ENCODE data around the gene PDE4D. TPM values are rescaled to one million over a fixed set of nuclear protein-coding genes. Genes with fewer than 3 reads are reported as not detected.

Gene PDE4D
- total and polyA plus RNA-seq, 12 donors, result 1.2 to 18.9 (median 2.1) TPM

- intact Hi-C loops (cut with DNase I), result loop anchor here in 1 of 2 donors (10.0 kb wide), 1 partner anchor 851 kb away; no protein-coding TSS in a partner anchor
- 24 to 29% (median 28%) methylated on average over 8 of the region's 8 CpGs for WGBS, 4 donors
- Histone ChIP-seq H3K36me3 (replicated peaks in 1 of 2) (no peaks in the 10 kb centered on the region), H3K4me1 (replicated peaks in 1 of 2) (no peaks in the 10 kb centered on the region), H3K27me3 (no peaks in the 10 kb centered on the region), H3K4me3 (no peak overlapping the region), H3K27ac (no peak overlapping the region), H3K9me3 (replicated peaks in 1 of 3) (no peaks in the 10 kb centered on the region)
- TF ChIP-seq POLR2A (IDR thresholded peaks at IDR 0.05) (no peak), CTCF (IDR thresholded peaks at IDR 0.05) (peak in 5 of 6 experiments; percentile 15 to 53 (median 50))
- peak in 3 of 7 donors; percentile 14 to 45 (median 16) for DNase-seq
Measured at GRCh38 chr5:59813761-59814536, 79.6 kb downstream of the PDE4D start.

GRCh38 chr5:59810041-59810440 is 83.5 kb downstream of the PDE4D start:
- Histone ChIP-seq H3K27me3 (no peaks in the 10 kb centered on the region), H3K9me3 (replicated peaks in 1 of 3) (no peaks in the 10 kb centered on the region), H3K36me3 (replicated peaks in 1 of 2) (no peaks in the 10 kb centered on the region), H3K4me3 (no peak overlapping the region), H3K27ac (no peak overlapping the region), H3K4me1 (replicated peaks in 1 of 2) (no peaks in the 10 kb centered on the region)
- TF ChIP-seq POLR2A (IDR thresholded peaks at IDR 0.05) (no peak), CTCF (IDR thresholded peaks at IDR 0.05) (peak; percentile 64 to 94 (median 80))
- WGBS, 4 donors, result 3 to 5% (median 4%) methylated on average over 14 of the region's 14 CpGs
- intact Hi-C loops (cut with DNase I), result loop anchor here in 1 of 2 donors (10.0 kb wide), 1 partner anchor 855 kb away; no protein-coding TSS in a partner anchor
- DNase-seq, result peak; percentile 54 to 85 (median 72)

GRCh38 chr5:59807806-59808205 is 85.7 kb downstream of the PDE4D start:
- no peaks in the 10 kb centered on the region for H3K4me1 ChIP-seq (replicated peaks in 1 of 2)
- WGBS, 4 donors, result 71 to 82% (median 75%) methylated on average over 3 of the region's 3 CpGs
- H3K9me3 ChIP-seq (replicated peaks in 1 of 3), result no peaks in the 10 kb centered on the region
- H3K36me3 ChIP-seq (replicated peaks in 1 of 2), result no peaks in the 10 kb centered on the region
- TF ChIP-seq CTCF (IDR thresholded peaks at IDR 0.05) (no peak), POLR2A (IDR thresholded peaks at IDR 0.05) (no peak)
- no peak for DNase-seq
- H3K27ac ChIP-seq, result no peak overlapping the region
- no peaks in the 10 kb centered on the region for H3K27me3 ChIP-seq
- no peak overlapping the region for H3K4me3 ChIP-seq
- intact Hi-C loops (cut with DNase I), result loop anchor here in 1 of 2 donors (10.0 kb wide), 1 partner anchor 357 kb away; no protein-coding TSS in a partner anchor

GRCh38 chr5:59800347-59800893 is 93.1 kb downstream of the PDE4D start:
- Histone ChIP-seq H3K9me3 (replicated peaks in 1 of 3) (no peaks in the 10 kb centered on the region), H3K4me3 (no peak overlapping the region), H3K4me1 (replicated peaks in 1 of 2) (no peaks in the 10 kb centered on the region), H3K36me3 (replicated peaks in 1 of 2) (no peaks in the 10 kb centered on the region), H3K27me3 (peaks cover 8% of the 10 kb centered on the region), H3K27ac (no peak overlapping the region)
- DNase-seq, result no peak
- intact Hi-C loops (cut with DNase I), result loop anchor here in 1 of 2 donors (5.0 to 10.0 kb wide), 3 partner anchors 298 to 408 kb away; no protein-coding TSS in a partner anchor
- WGBS, 4 donors, result 57 to 80% (median 61%) methylated on average over 1 of the region's 1 CpG
- TF ChIP-seq CTCF (IDR thresholded peaks at IDR 0.05), result no peak
- TF ChIP-seq POLR2A (IDR thresholded peaks at IDR 0.05), result no peak
